ENCODE data around the gene HBA1. TPM values are rescaled to one million over a fixed set of nuclear protein-coding genes. Genes with fewer than 3 reads are reported as not detected.

HBA1 gene
- total RNA-seq, 1 experiment from 2014 or later = 3.4 TPM

DNA sequence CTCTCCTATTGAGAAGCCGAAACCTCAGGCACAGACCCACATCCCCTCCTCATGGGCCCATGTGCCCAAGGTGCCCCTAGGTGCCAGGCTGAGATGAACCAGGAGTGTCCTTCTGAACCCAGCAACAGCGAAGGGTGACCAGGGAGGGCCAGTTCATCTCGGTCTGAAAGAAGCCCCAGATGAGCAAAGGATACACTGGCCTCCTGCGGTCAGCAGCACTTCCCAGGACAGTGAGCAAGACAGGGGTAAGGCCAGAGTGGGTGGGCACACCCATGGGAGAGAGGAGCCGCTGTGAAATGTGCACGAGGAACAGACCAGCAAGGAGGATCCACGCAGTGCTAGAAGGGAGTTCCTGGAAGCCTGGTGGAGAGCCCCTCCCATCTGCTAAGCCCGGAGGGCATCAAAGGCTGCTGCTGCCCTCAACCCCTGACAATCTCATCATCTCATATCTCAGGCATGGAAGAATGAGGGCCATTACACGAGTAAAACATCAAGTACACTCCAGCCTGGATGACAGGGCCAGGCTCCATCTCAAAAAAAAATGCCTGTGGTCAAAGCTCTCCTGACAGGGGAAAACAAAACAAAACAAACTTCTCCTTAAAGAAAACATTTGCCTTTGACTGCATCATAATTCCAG lies 27.3 kb upstream of the HBA1 start:
- H3K4me3 Mint-ChIP-seq = no peak overlapping the region
- no peak overlapping the region for H3K27ac Mint-ChIP-seq
- no peaks in the 10 kb centered on the region for H3K36me3 Mint-ChIP-seq
- no peak for ATAC-seq
- POLR2A ChIA-PET = no interaction called here
- H3K4me1 Mint-ChIP-seq = no peaks in the 10 kb centered on the region
- no peak for DNase-seq (ENCODE audit: low spot score)
- peaks cover 65% of the 10 kb centered on the region for H3K27me3 Mint-ChIP-seq (ENCODE audit: low read depth)
- no peaks in the 10 kb centered on the region for H3K9me3 Mint-ChIP-seq
- CTCF ChIA-PET = interaction anchor here (0.8 to 1.6 kb wide), 2 partner anchors 31 to 42 kb away, joined by 5 to 8 read pairs; no protein-coding TSS in a partner anchor
- TF ChIP-seq ZNF396 (CRISPR knock-in tag; IDR thresholded peaks at IDR 0.05; ENCODE audit: borderline replicate concordance) = no peak
- no peak for TF ChIP-seq ZNF138 (CRISPR knock-in tag; conservative IDR thresholded peaks at IDR 0.05)
- TF ChIP-seq ZNF416 (CRISPR knock-in tag; IDR thresholded peaks at IDR 0.05) = no peak
- TF ChIP-seq, protein P1, sequence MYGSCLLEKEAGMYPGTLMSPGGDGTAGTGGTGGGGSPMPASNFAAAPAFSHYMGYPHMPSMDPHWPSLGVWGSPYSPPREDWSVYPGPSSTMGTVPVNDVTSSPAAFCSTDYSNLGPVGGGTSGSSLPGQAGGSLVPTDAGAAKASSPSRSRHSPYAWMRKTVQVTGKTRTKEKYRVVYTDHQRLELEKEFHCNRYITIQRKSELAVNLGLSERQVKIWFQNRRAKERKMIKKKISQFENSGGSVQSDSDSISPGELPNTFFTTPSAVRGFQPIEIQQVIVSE (CRISPR knock-in tag; IDR thresholded peaks at IDR 0.05; ENCODE audit: borderline replicate concordance) = no peak
- TF ChIP-seq, protein P2, sequence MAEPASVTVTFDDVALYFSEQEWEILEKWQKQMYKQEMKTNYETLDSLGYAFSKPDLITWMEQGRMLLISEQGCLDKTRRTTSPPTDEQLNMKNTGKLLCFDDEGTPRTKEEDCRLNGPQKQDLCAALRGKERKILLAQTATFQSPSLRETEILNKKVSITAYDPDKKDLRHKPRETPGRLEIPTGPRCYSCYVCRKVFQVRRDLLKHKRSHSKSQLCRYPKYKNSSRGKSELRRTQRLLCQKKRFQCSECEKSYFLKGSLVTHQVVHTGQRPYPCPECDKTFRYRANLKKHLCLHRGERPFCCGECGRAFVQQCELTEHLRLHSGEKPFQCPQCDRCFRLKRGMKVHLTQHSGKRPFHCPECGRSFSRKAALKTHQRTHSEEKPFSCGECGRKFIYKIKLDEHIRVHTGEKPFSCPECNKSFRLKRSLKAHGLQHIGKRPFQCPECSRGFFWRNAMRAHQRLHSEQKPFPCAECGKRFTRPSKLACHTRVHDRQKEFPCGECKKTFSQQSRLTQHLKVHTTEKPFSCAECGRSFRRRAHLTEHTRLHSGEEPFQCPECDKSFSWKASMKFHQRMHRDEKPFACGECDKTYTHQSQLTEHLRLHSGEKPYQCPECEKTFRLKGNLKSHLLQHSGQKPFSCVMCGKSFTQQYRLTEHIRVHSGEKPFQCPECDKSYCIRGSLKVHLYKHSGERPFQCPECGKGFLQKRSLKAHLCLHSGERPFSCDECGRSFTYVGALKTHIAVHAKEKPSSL (CRISPR knock-in tag; conservative IDR thresholded peaks at IDR 0.05) = no peak
- TF ChIP-seq CREB1 (CRISPR knock-in tag; IDR thresholded peaks at IDR 0.05) = no peak
- TF ChIP-seq ZNF532 (CRISPR knock-in tag; IDR thresholded peaks at IDR 0.05; ENCODE audit: borderline replicate concordance) = no peak
- TF ChIP-seq TP53 (CRISPR knock-in tag; IDR thresholded peaks at IDR 0.05) = no peak
- TF ChIP-seq ZMAT4 (CRISPR knock-in tag; IDR thresholded peaks at IDR 0.05) = no peak
- TF ChIP-seq, protein P3, sequence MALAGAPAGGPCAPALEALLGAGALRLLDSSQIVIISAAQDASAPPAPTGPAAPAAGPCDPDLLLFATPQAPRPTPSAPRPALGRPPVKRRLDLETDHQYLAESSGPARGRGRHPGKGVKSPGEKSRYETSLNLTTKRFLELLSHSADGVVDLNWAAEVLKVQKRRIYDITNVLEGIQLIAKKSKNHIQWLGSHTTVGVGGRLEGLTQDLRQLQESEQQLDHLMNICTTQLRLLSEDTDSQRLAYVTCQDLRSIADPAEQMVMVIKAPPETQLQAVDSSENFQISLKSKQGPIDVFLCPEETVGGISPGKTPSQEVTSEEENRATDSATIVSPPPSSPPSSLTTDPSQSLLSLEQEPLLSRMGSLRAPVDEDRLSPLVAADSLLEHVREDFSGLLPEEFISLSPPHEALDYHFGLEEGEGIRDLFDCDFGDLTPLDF (CRISPR knock-in tag; IDR thresholded peaks at IDR 0.05) = no peak
- no peak for TF ChIP-seq NFYB (CRISPR knock-in tag; conservative IDR thresholded peaks at IDR 0.05; ENCODE audit: low read depth)
- TF ChIP-seq JAZF1 (CRISPR knock-in tag; IDR thresholded peaks at IDR 0.05) = no peak
- no peak for TF ChIP-seq TEAD4 (CRISPR knock-in tag; IDR thresholded peaks at IDR 0.05)
- no peak for TF ChIP-seq NR3C1 (CRISPR knock-in tag; conservative IDR thresholded peaks at IDR 0.05; ENCODE audit: low read depth)

Data from WTC11 (cell line).